Astrocyte (in vitro differentiated cells and primary cell): ENCODE data around the gene SULF2.

Source experiments
- CTCF ChIP-seq: IDR thresholded peaks from 2 replicates; pipeline ENCODE4 v1.5.1; 2011; ENCODE audit warnings: low read depth, mild to moderate bottlenecking, inconsistent platforms, low read length, moderate library complexity; ENCODE audit not compliant: insufficient read depth
- EZH2 ChIP-seq: IDR thresholded peaks from 2 replicates; pipeline ENCODE4 v1.6.1; 2012; ENCODE audit warnings: mild to moderate bottlenecking, low read length, inconsistent platforms; ENCODE audit not compliant: insufficient read depth

- TF ChIP-seq CTCF (no peak), EZH2 (no peak)
Observed at GRCh38 chr20:47662483-47663353, 122.6 kb downstream of the SULF2 start.
